Left ventricle myocardium inferior (tissue), 1 donor: ENCODE data around the gene RBMS2. TPM values are rescaled to one million over a fixed set of nuclear protein-coding genes. Genes with fewer than 3 reads are reported as not detected.
A peak's percentile ranks its signal among the peaks of the same experiment; 100 is the strongest.
"Not testable (repeated sequence)": the region's sequence is repeated elsewhere in the genome, so short reads cannot be mapped to it uniquely, and the experiment has no call there.

ENCODE experiments used
- DNase-seq: peaks from one replicate; pipeline ENCODE4 v3.0.0-alpha.2; 2020
- H3K27ac ChIP-seq: fragments of 200-600 bp; replicated peaks from 2 replicates; pipeline ENCODE4 v1.8.0; 2021
- H3K27me3 ChIP-seq: fragments of 200-600 bp; 2 replicates; pipeline ENCODE4 v1.8.0; 2021; ENCODE audit warnings: low read depth
- H3K36me3 ChIP-seq: fragments of 200-600 bp; 2 replicates; pipeline ENCODE4 v1.8.0; 2021
- H3K4me1 ChIP-seq: fragments of 200-600 bp; 2 replicates; pipeline ENCODE4 v1.8.0; 2021
- H3K4me3 ChIP-seq: fragments of 200-600 bp; 2 replicates; pipeline ENCODE4 v1.8.0; 2021; ENCODE audit warnings: mild to moderate bottlenecking, moderate library complexity
- H3K9me3 ChIP-seq: fragments of 200-600 bp; replicated peaks from 2 replicates; pipeline ENCODE4 v1.8.0; 2021
- CTCF ChIP-seq: fragments of 200-600 bp; IDR thresholded peaks from 2 replicates; pipeline ENCODE4 v1.8.0; 2021; ENCODE audit warnings: antibody characterized with exemption, mild to moderate bottlenecking, borderline replicate concordance
- intact Hi-C: fragments of 100-400 bp; cut with micrococcal nuclease; formaldehyde crosslinking; loops from one replicate; pipeline ENCODE4 v1.11.0; 2022
- total RNA-seq: library from RNA; stranded (reverse); fragmentation: NEBNext Ultra II Directional; extraction: Animal tissue kit (Norgen Biotek cat#: 25700); gene quantifications from one replicate; pipeline ENCODE4 v1.2.1, GENCODE V29; 2021
- donor health status: DM: no; HTN: yes; CAD: no; lungs with severe emphysema.

The RBMS2 gene
- total RNA-seq, 1 donor from 2014 or later, result 33.2 TPM

- Histone ChIP-seq H3K4me1 (peaks cover 4% of the 10 kb centered on the region), H3K27me3 (no peaks in the 10 kb centered on the region), H3K9me3 (no peaks in the 10 kb centered on the region), H3K27ac (no peak overlapping the region), H3K36me3 (no peaks in the 10 kb centered on the region), H3K4me3 (no peak overlapping the region)
- no peak for DNase-seq
- intact Hi-C loops, result no loop called here
- TF ChIP-seq CTCF, result no peak
These were observed 10.8 kb upstream of the RBMS2 start for GRCh38 chr12:56510786-56511185.

GRCh38 chr12:56514014-56514318, 7.7 kb upstream of the RBMS2 start:
- DNase-seq, H3K4me3 ChIP-seq, H3K27me3 ChIP-seq, H3K27ac ChIP-seq, H3K36me3 ChIP-seq, intact Hi-C loops, H3K9me3 ChIP-seq: not testable (repeated sequence)
- H3K4me1 ChIP-seq, result peaks cover 12% of the 10 kb centered on the region

- H3K27me3 ChIP-seq, result no peaks in the 10 kb centered on the region
- no peak overlapping the region for H3K4me3 ChIP-seq
- H3K36me3 ChIP-seq, result no peaks in the 10 kb centered on the region
- H3K9me3 ChIP-seq, result no peaks in the 10 kb centered on the region
- no peak for TF ChIP-seq CTCF
- H3K4me1 ChIP-seq, result peaks cover 43% of the 10 kb centered on the region
- H3K27ac ChIP-seq, result no peak overlapping the region
- intact Hi-C loops, result no loop called here
- no peak for DNase-seq
These were observed 3.8 kb upstream of the RBMS2 start for GRCh38 chr12:56517854-56518253.

- peaks cover 50% of the 10 kb centered on the region for H3K4me1 ChIP-seq
- H3K4me3 ChIP-seq, result no peak overlapping the region
- intact Hi-C loops, result no loop called here
- H3K27me3 ChIP-seq, result no peaks in the 10 kb centered on the region
- H3K27ac ChIP-seq, result peak overlapping the region; percentile 91
- no peak for TF ChIP-seq CTCF
- no peak for DNase-seq
- no peaks in the 10 kb centered on the region for H3K36me3 ChIP-seq
- H3K9me3 ChIP-seq, result no peaks in the 10 kb centered on the region
These were observed 3.0 kb upstream of the RBMS2 start for GRCh38 chr12:56518570-56518969.

- Histone ChIP-seq H3K9me3 (no peaks in the 10 kb centered on the region), H3K36me3 (no peaks in the 10 kb centered on the region), H3K27me3 (no peaks in the 10 kb centered on the region), H3K27ac (peak overlapping the region; percentile 91), H3K4me1 (peaks cover 61% of the 10 kb centered on the region), H3K4me3 (peak overlapping the region; percentile 69)
- no peak for TF ChIP-seq CTCF
- intact Hi-C loops, result no loop called here
- no peak for DNase-seq
These were observed 1.6 kb upstream of the RBMS2 start for GRCh38 chr12:56520048-56520447.

- Histone ChIP-seq H3K4me3 (peak overlapping the region; percentile 69), H3K27ac (peak overlapping the region; percentile 91), H3K4me1 (peaks cover 66% of the 10 kb centered on the region), H3K36me3 (no peaks in the 10 kb centered on the region), H3K27me3 (no peaks in the 10 kb centered on the region), H3K9me3 (no peaks in the 10 kb centered on the region)
- no peak for DNase-seq
- intact Hi-C loops, result no loop called here
- no peak for TF ChIP-seq CTCF
These were observed 1.1 kb upstream of the RBMS2 start for GRCh38 chr12:56520506-56520905.
